Neural cell (in vitro differentiated cells): ENCODE results near the gene SCUBE2. TPM values are rescaled to one million over a fixed set of nuclear protein-coding genes. Genes with fewer than 3 reads are reported as not detected.

Experiments
- H2AFZ ChIP-seq: fragments of 200-600, 300-800 bp; sonication (generic), shearing (Covaris generic); 2 replicates; pipeline ENCODE4 v1.6.0; 2014; ENCODE audit warnings: low read depth, mild to moderate bottlenecking, antibody characterized with exemption, low read length, moderate library complexity
- H3F3A ChIP-seq: fragments of 200-600 bp; shearing (Covaris generic); 2 replicates; pipeline ENCODE4 v1.6.1; 2016; ENCODE audit warnings: mild to moderate bottlenecking, moderate library complexity, mixed read lengths, antibody characterized with exemption, low read length; ENCODE audit not compliant: insufficient read depth, poor library complexity, severe bottlenecking
- H3K27ac ChIP-seq: fragments of 200-600, 300-800 bp; sonication (generic), shearing (Covaris generic); 2 replicates; pipeline ENCODE4 v1.5.1; 2014; ENCODE audit warnings: mild to moderate bottlenecking, low read length, moderate library complexity
- H3K27me3 ChIP-seq: fragments of 300-800, 200-600 bp; sonication (generic), shearing (Covaris generic); 2 replicates; pipeline ENCODE4 v1.6.0; 2014; ENCODE audit warnings: mild to moderate bottlenecking, low read depth, low read length, moderate library complexity; ENCODE audit not compliant: insufficient read depth
- H3K36me3 ChIP-seq: fragments of 300-800, 200-600 bp; sonication (generic), shearing (Covaris generic); 2 replicates; pipeline ENCODE4 v1.5.1; 2014; ENCODE audit warnings: mild to moderate bottlenecking, antibody characterized with exemption, low read length, moderate library complexity; ENCODE audit not compliant: insufficient read depth
- H3K4me2 ChIP-seq: fragments of 300-800, 200-600 bp; sonication (generic), shearing (Covaris generic); 2 replicates; pipeline ENCODE4 v1.6.0; 2014; ENCODE audit warnings: mild to moderate bottlenecking, low read length
- H3K4me3 ChIP-seq: fragments of 300-800, 200-600 bp; sonication (generic), shearing (Covaris generic); 2 replicates; pipeline ENCODE4 v1.5.1; 2014; ENCODE audit warnings: mild to moderate bottlenecking, low read length, moderate library complexity
- H3K79me2 ChIP-seq: fragments of 200-600 bp; shearing (Covaris generic); replicated peaks from 2 replicates; pipeline ENCODE4 v1.6.0; 2014; ENCODE audit warnings: mild to moderate bottlenecking, low read length, moderate library complexity; ENCODE audit not compliant: insufficient read depth
- H3K9ac ChIP-seq: fragments of 300-800, 200-600 bp; sonication (generic), shearing (Covaris generic); 2 replicates; pipeline ENCODE4 v1.6.1; 2016; ENCODE audit warnings: mild to moderate bottlenecking, low read length, mixed read lengths
- H3K9me2 ChIP-seq: fragments of 200-600 bp; shearing (Covaris generic); 2 replicates; pipeline ENCODE4 v1.6.1; 2016; ENCODE audit warnings: mild to moderate bottlenecking, low read length, mixed read lengths; ENCODE audit not compliant: insufficient read depth
- H3K9me3 ChIP-seq: fragments of 200-600, 300-800 bp; sonication (generic), shearing (Covaris generic); 2 replicates; pipeline ENCODE4 v1.6.1; 2016; ENCODE audit warnings: mild to moderate bottlenecking, mixed run types, low read length, moderate library complexity, mixed read lengths
- H4K20me1 ChIP-seq: fragments of 200-600 bp; shearing (Covaris generic); 2 replicates; pipeline ENCODE4 v1.6.1; 2016; ENCODE audit warnings: mild to moderate bottlenecking, mixed run types; ENCODE audit not compliant: insufficient read depth
- CTCF ChIP-seq: fragments of 450-650 bp; IDR thresholded peaks from 2 replicates; pipeline ENCODE4 v1.5.1; 2014; ENCODE audit warnings: antibody characterized with exemption, mild to moderate bottlenecking, moderate library complexity; ENCODE audit not compliant: poor library complexity, severe bottlenecking
- EP300 ChIP-seq: fragments of 450-650 bp; conservative IDR thresholded peaks from 2 replicates; pipeline ENCODE4 v1.6.1; 2014; ENCODE audit warnings: antibody characterized with exemption, mild to moderate bottlenecking, moderate library complexity; ENCODE audit not compliant: poor library complexity, severe bottlenecking
- EZH2 ChIP-seq: fragments of 200-600, 300-800 bp; shearing (Covaris generic), sonication (generic); IDR thresholded peaks from 2 replicates; pipeline ENCODE4 v1.6.1; 2014; ENCODE audit warnings: antibody characterized with exemption, low read length, borderline replicate concordance, mild to moderate bottlenecking; ENCODE audit not compliant: insufficient read depth, poor library complexity, severe bottlenecking
- MXI1 ChIP-seq: fragments of 450-650 bp; conservative IDR thresholded peaks from 2 replicates; pipeline ENCODE4 v1.6.1; 2014; ENCODE audit warnings: antibody characterized with exemption, mild to moderate bottlenecking; ENCODE audit not compliant: poor library complexity, severe bottlenecking
- POLR2AphosphoS5 ChIP-seq: IDR thresholded peaks from 2 replicates; pipeline ENCODE4 v1.6.1; 2012
- RAD21 ChIP-seq: fragments of 450-650 bp; conservative IDR thresholded peaks from 2 replicates; pipeline ENCODE4 v1.6.1; 2014; ENCODE audit warnings: antibody characterized with exemption, mild to moderate bottlenecking, moderate library complexity
- SMC3 ChIP-seq: fragments of 450-650 bp; conservative IDR thresholded peaks from 2 replicates; pipeline ENCODE4 v1.6.1; 2014; ENCODE audit warnings: antibody characterized with exemption, mild to moderate bottlenecking, moderate library complexity; ENCODE audit not compliant: poor library complexity
- TAF1 ChIP-seq: IDR thresholded peaks from 2 replicates; pipeline ENCODE4 v1.6.1; 2012; ENCODE audit warnings: low read depth
- polyA plus RNA-seq: library from polyadenylated mRNA; depleted of rRNA; stranded (reverse); fragments of >200 nt; gene quantifications from 2 replicates; pipeline ENCODE4 v1.2.3, GENCODE V29; 2014
- TF ChIP-seq, protein P1 (sequence below): IDR thresholded peaks from 2 replicates; pipeline ENCODE4 v1.6.1; 2012; ENCODE audit warnings: borderline replicate concordance

SCUBE2 gene
- polyA plus RNA-seq, 1 donor from 2014 or later = 2.6 TPM

- H3K4me3 ChIP-seq = no peak overlapping the region
- H3K9me2 ChIP-seq = no peaks in the 10 kb centered on the region
- H4K20me1 ChIP-seq = no peaks in the 10 kb centered on the region
- no peak overlapping the region for H3K27ac ChIP-seq
- no peaks in the 10 kb centered on the region for H3K27me3 ChIP-seq
- H3K9me3 ChIP-seq = no peaks in the 10 kb centered on the region
- no peak overlapping the region for H3K4me2 ChIP-seq
- H3K36me3 ChIP-seq = no peaks in the 10 kb centered on the region
- H2AFZ ChIP-seq = no peak overlapping the region
- no peak overlapping the region for H3K9ac ChIP-seq
- no peaks in the 10 kb centered on the region for H3F3A ChIP-seq
- H3K79me2 ChIP-seq = no peaks in the 10 kb centered on the region
- TF ChIP-seq TAF1 (no peak), POLR2AphosphoS5 (no peak), EP300 (no peak), SMC3 (no peak), CTCF (no peak), MXI1 (no peak), RAD21 (no peak), EZH2 (no peak)
- TF ChIP-seq, protein P1, sequence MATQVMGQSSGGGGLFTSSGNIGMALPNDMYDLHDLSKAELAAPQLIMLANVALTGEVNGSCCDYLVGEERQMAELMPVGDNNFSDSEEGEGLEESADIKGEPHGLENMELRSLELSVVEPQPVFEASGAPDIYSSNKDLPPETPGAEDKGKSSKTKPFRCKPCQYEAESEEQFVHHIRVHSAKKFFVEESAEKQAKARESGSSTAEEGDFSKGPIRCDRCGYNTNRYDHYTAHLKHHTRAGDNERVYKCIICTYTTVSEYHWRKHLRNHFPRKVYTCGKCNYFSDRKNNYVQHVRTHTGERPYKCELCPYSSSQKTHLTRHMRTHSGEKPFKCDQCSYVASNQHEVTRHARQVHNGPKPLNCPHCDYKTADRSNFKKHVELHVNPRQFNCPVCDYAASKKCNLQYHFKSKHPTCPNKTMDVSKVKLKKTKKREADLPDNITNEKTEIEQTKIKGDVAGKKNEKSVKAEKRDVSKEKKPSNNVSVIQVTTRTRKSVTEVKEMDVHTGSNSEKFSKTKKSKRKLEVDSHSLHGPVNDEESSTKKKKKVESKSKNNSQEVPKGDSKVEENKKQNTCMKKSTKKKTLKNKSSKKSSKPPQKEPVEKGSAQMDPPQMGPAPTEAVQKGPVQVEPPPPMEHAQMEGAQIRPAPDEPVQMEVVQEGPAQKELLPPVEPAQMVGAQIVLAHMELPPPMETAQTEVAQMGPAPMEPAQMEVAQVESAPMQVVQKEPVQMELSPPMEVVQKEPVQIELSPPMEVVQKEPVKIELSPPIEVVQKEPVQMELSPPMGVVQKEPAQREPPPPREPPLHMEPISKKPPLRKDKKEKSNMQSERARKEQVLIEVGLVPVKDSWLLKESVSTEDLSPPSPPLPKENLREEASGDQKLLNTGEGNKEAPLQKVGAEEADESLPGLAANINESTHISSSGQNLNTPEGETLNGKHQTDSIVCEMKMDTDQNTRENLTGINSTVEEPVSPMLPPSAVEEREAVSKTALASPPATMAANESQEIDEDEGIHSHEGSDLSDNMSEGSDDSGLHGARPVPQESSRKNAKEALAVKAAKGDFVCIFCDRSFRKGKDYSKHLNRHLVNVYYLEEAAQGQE = no peak
Observed at GRCh38 chr11:9120664-9121468, 29.5 kb upstream of the SCUBE2 start.

GRCh38 chr11:9118277-9118676 lies 26.9 kb upstream of the SCUBE2 start:
- no peaks in the 10 kb centered on the region for H3K9me2 ChIP-seq
- TF ChIP-seq CTCF = no peak
- TF ChIP-seq EZH2 = no peak
- no peak for TF ChIP-seq EP300
- no peak for TF ChIP-seq TAF1
- no peak for TF ChIP-seq MXI1
- no peak for TF ChIP-seq POLR2AphosphoS5
- TF ChIP-seq RAD21 = no peak
- TF ChIP-seq SMC3 = no peak
- H3K79me2 ChIP-seq = no peaks in the 10 kb centered on the region
- H3F3A ChIP-seq = no peaks in the 10 kb centered on the region
- no peak overlapping the region for H3K27ac ChIP-seq
- H3K4me2 ChIP-seq = no peak overlapping the region
- H2AFZ ChIP-seq = no peak overlapping the region
- H3K9ac ChIP-seq = no peak overlapping the region
- no peaks in the 10 kb centered on the region for H3K9me3 ChIP-seq
- H3K36me3 ChIP-seq = no peaks in the 10 kb centered on the region
- no peaks in the 10 kb centered on the region for H4K20me1 ChIP-seq
- no peaks in the 10 kb centered on the region for H3K27me3 ChIP-seq
- no peak overlapping the region for H3K4me3 ChIP-seq
